HG03175 (cell line): Measurements from ENCODE around the gene PKIG.
A peak's percentile ranks its signal among the peaks of the same experiment; 100 is the strongest.
"Not testable (repeated sequence)": the region's sequence is repeated elsewhere in the genome, so short reads cannot be mapped to it uniquely, and the experiment has no call there.

ENCODE experiments used
- ATAC-seq: cut with Tn5 transposase; IDR thresholded peaks from one replicate; pipeline ENCODE4 v1.9.1; 2021; ENCODE audit warnings: mild to moderate bottlenecking, moderate library complexity; ENCODE audit not compliant: unreplicated experiment

The PKIG gene

GRCh38 chr20:44571362-44571988 is 10.9 kb upstream of the PKIG start:
- no peak for ATAC-seq

- ATAC-seq: no peak
Measured at GRCh38 chr20:44572551-44573500, 9.6 kb upstream of the PKIG start.

- ATAC-seq: no peak
Measured at GRCh38 chr20:44573501-44573869, 8.9 kb upstream of the PKIG start.

- no peak for ATAC-seq
Measured at GRCh38 chr20:44574372-44574771, 8.0 kb upstream of the PKIG start.

- ATAC-seq: no peak
Measured at GRCh38 chr20:44576297-44576696, 6.1 kb upstream of the PKIG start.

GRCh38 chr20:44579313-44580081 is 2.9 kb upstream of the PKIG start:
- ATAC-seq: no peak

- ATAC-seq: no peak
Measured at GRCh38 chr20:44580581-44581268, 1.7 kb upstream of the PKIG start.

GRCh38 chr20:44581515-44581914 is 864 bp upstream of the PKIG start:
- no peak for ATAC-seq

- ATAC-seq: no peak
Measured at GRCh38 chr20:44583157-44583556, 778 bp downstream of the PKIG start.

- no peak for ATAC-seq
Measured at GRCh38 chr20:44584162-44584561, 1.8 kb downstream of the PKIG start.

- no peak for ATAC-seq
Measured at GRCh38 chr20:44585057-44585963, 2.9 kb downstream of the PKIG start.

- ATAC-seq: peak; percentile 80
Measured at GRCh38 chr20:44586289-44586911, 4.0 kb downstream of the PKIG start.

GRCh38 chr20:44587035-44587980 is 4.9 kb downstream of the PKIG start:
- ATAC-seq: no peak

- ATAC-seq: not testable (repeated sequence)
Measured at GRCh38 chr20:44588321-44588720, 5.9 kb downstream of the PKIG start.

- no peak for ATAC-seq
Measured at GRCh38 chr20:44589537-44589936, 7.2 kb downstream of the PKIG start.

- no peak for ATAC-seq
Measured at GRCh38 chr20:44590980-44591778, 8.8 kb downstream of the PKIG start.

- ATAC-seq: no peak
Measured at GRCh38 chr20:44592366-44592765, 10.0 kb downstream of the PKIG start.

GRCh38 chr20:44593751-44594150 is 11.4 kb downstream of the PKIG start:
- no peak for ATAC-seq
